Ovary (tissue), 3 donors: Measurements from ENCODE around the gene TBX4.

Experiments
- CTCF ChIP-seq, 3 donors: fragments of 450-650 bp in 2 of 3; fragments of 200-600 bp in 1 of 3; IDR thresholded peaks; one replicate each; pipeline versions ENCODE4 v1.5.1 to v1.8.0; 2016 to 2022; ENCODE audit warnings: antibody characterized with exemption in 3 of 3, mild to moderate bottlenecking in 1 of 3
- POLR2A ChIP-seq: fragments of 450-650 bp; IDR thresholded peaks from one replicate; pipeline ENCODE4 v1.6.1; 2017; ENCODE audit warnings: antibody characterized with exemption, mild to moderate bottlenecking, moderate library complexity
- donor health status: DM: no; HTN: no; CAD: no.

- TF ChIP-seq POLR2A (no peak), CTCF (IDR thresholded peaks at IDR 0.05) (no peak)
These were observed 13.5 kb downstream of the TBX4 start for GRCh38 chr17:61465550-61466237.
